Right lobe of liver (tissue), 6 donors: ENCODE measurements around the gene SIMC1. TPM values are rescaled to one million over a fixed set of nuclear protein-coding genes. Genes with fewer than 3 reads are reported as not detected.
"Not testable (repeated sequence)": the region's sequence is repeated elsewhere in the genome, so short reads cannot be mapped to it uniquely, and the experiment has no call there.

ENCODE experiments used
- ATAC-seq, 4 donors: fragments of 200-7000 bp; cut with Tn5 transposase; one replicate each; pipeline ENCODE4 v1.9.1; 2020; ENCODE audit warnings: mild to moderate bottlenecking in 4 of 4, moderate library complexity in 4 of 4
- DNase-seq, 3 donors: peaks; one replicate each; pipeline ENCODE4 v3.0.0-alpha.2; 2020
- H3K27ac ChIP-seq, 3 donors: fragments of 200-600 bp; one replicate each; pipeline ENCODE4 v1.8.0; 2022
- H3K27me3 ChIP-seq, 2 donors: fragments of 200-600 bp; one replicate each; pipeline ENCODE4 v1.8.0; 2022
- H3K36me3 ChIP-seq, 4 donors: fragments of 200-600 bp; sonication (generic) in 1 of 4; one replicate each; pipeline versions ENCODE4 v1.5.1 to v1.8.0; 2017 to 2022; ENCODE audit warnings: control low read depth in 1 of 4
- H3K4me1 ChIP-seq, 4 donors: fragments of 200-600 bp; sonication (generic) in 1 of 4; one replicate each; pipeline versions ENCODE4 v1.5.1 to v1.8.0; 2017 to 2022; ENCODE audit warnings: control low read depth in 1 of 4
- H3K4me3 ChIP-seq, 3 donors: fragments of 200-600 bp; one replicate each; pipeline ENCODE4 v1.8.0; 2022
- H3K9me3 ChIP-seq, 4 donors: fragments of 200-600 bp; sonication (generic) in 1 of 4; one replicate each; pipeline versions ENCODE4 v1.5.1 to v1.8.0; 2017 to 2022; ENCODE audit warnings: control low read depth in 1 of 4
- CTCF ChIP-seq, 4 donors: fragments of 200-600 bp in 3 of 4; fragments of 450-650 bp in 1 of 4; IDR thresholded peaks; one replicate each; pipeline versions ENCODE4 v1.5.1 to v1.8.0; 2016 to 2022; ENCODE audit warnings: antibody characterized with exemption in 4 of 4, mild to moderate bottlenecking in 2 of 4
- POLR2A ChIP-seq: fragments of 450-650 bp; IDR thresholded peaks from one replicate; pipeline ENCODE4 v1.6.1; 2017; ENCODE audit warnings: antibody characterized with exemption, mild to moderate bottlenecking
- WGBS: methylation state at CpG from one replicate; pipeline ENCODE4 v1.1.6; 2018; ENCODE audit warnings: low coverage, low lambda C conversion rate; ENCODE audit not compliant: insufficient coverage; ENCODE audit errors: missing lambda C conversion rate; 5-methylcytosine and 5-hydroxymethylcytosine counted together
- intact Hi-C, 2 donors: fragments of 100-400 bp; cut with DNase I; formaldehyde crosslinking; loops; one replicate each; pipeline versions ENCODE4 v1.11.2 to v1.14.1; 2022
- total RNA-seq, 6 experiments: library from RNA; depleted of rRNA in 2 of 6; stranded (reverse); fragments of >200 nt in 2 of 6; fragmentation: NEBNext Ultra II Directional in 3 of 6; extraction: Animal tissue kit (Norgen Biotek cat#: 25700) in 3 of 6; gene quantifications; one replicate each; pipeline versions ENCODE4 v1.1.0 to v1.2.4, GENCODE V29; 2016 to 2023
- donor health status: DM: no; HTN: yes; CAD: no.
- donor health status: DM: no; HTN: no; CAD: no.
- donor health status: DM: no; HTN: no; CAD: no.
- donor health status: DM: no; HTN: yes; CAD: no.
- donor health status: DM: no; HTN: yes; CAD: no.

The SIMC1 gene
- total RNA-seq, 6 experiments from 2014 or later, result 7.0 to 21.7 (median 11.2) TPM

DNA sequence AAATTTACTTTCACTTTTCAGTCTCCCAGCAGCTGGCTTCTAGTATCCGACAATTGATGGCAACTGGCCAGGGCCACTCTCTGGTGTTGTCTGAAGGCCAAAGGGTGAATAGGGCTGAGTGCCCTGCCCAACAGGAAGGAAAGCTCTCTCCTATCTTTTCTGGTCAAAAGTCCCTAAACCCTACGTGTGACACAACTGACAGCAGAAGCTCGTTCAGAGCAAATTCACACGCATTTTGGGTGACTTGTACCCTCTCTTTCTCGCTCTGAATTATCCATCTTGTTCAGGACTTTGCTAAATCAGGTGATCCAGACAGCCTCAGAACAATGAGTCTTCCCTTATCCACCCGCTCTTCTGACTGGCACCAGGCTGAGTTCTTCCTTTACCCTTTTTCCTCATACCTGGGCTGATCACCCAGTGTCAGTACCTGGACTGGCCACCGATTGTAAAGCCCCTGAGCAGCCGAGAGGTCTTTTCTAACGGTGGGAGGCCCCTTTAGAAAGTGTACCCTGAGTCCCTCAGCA lies 21.8 kb upstream of the SIMC1 start:
- H3K36me3 ChIP-seq, intact Hi-C loops, H3K4me3 ChIP-seq, H3K4me1 ChIP-seq, H3K27me3 ChIP-seq, H3K9me3 ChIP-seq: not testable (repeated sequence)
- H3K27ac ChIP-seq, result peak overlapping the region in 2 of 3 donors; percentile 39 to 70
- 19% methylated on average over 6 of the region's 9 CpGs for WGBS
- peak; percentile 37 for TF ChIP-seq POLR2A
- DNase-seq (peak; percentile 91 to 94 (median 93)), ATAC-seq (peak; percentile 97 to 99 (median 98))

DNA sequence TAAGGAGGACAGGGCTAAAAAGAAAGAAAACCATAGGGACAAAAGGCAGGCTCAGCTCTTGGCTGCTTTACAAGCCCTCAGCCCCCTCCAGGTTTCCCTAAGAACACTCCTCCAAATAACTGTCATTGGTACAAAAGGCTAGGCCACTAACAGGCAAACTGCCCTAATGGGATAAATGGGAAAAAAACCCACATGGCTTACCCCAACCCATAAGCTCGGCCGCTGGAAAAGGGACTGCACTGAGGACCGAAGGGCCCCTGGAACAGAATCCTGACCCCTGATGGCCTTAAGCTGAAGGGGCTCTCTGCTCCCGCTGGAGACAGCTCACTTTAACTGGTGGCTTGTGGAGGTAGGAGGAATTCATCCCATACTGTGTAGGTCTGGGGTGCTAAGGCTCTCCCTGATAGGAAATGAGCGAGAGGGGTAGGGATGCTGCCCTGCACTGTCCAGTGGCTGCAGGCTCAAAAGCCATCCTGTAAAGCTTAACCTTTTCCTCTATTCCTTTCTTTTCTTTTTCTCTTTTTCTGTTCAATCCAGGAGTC lies 21.0 kb upstream of the SIMC1 start:
- ATAC-seq, H3K4me3 ChIP-seq, H3K27ac ChIP-seq, intact Hi-C loops, H3K9me3 ChIP-seq, H3K27me3 ChIP-seq, H3K4me1 ChIP-seq, DNase-seq, H3K36me3 ChIP-seq: not testable (repeated sequence)
- 100% methylated on average over 2 of the region's 5 CpGs for WGBS

- not testable (repeated sequence) for DNase-seq, ATAC-seq
Measured at GRCh38 chr5:176217764-176218163, 20.5 kb upstream of the SIMC1 start.

GRCh38 chr5:176222006-176222405 lies 16.2 kb upstream of the SIMC1 start:
- H3K27me3 ChIP-seq, DNase-seq, H3K9me3 ChIP-seq, H3K4me1 ChIP-seq, ATAC-seq, H3K36me3 ChIP-seq, intact Hi-C loops, H3K27ac ChIP-seq, H3K4me3 ChIP-seq: not testable (repeated sequence)
- no CpG with 5 or more reads among the region's 38 CpGs for WGBS

More at GRCh38 chr5:176217764-176218163, 20.5 kb upstream of the SIMC1 start:
- 49% methylated on average over 2 of the region's 2 CpGs for WGBS
- H3K4me3 ChIP-seq, H3K27me3 ChIP-seq, H3K27ac ChIP-seq, intact Hi-C loops, H3K36me3 ChIP-seq, H3K9me3 ChIP-seq, H3K4me1 ChIP-seq: not testable (repeated sequence)

DNA sequence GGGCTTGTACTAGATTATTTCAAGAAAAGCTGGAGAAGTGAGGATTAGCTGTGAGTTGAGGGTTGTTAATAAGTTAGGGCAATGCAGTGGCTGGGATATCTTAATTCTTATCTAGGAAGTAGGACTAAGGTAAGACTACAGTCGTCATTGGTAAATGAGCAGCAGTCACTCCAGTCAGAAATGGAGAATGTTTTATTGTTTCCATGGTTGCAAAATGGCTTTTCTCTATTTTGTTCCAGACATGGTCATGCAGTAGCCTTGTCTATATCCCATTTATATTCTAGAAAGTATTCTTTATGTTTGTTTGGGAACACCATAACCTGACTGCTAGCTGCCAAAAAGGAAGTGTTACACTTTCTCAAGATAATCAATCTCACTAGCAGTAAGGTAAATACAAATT lies 9.9 kb upstream of the SIMC1 start:
- DNase-seq, H3K9me3 ChIP-seq, H3K27me3 ChIP-seq, H3K27ac ChIP-seq, H3K36me3 ChIP-seq, ATAC-seq, H3K4me3 ChIP-seq, H3K4me1 ChIP-seq, intact Hi-C loops: not testable (repeated sequence)
- WGBS, result 43% methylated on average over 1 of the region's 1 CpG

- H3K9me3 ChIP-seq, H3K4me3 ChIP-seq, DNase-seq, H3K27me3 ChIP-seq, H3K27ac ChIP-seq, ATAC-seq, H3K4me1 ChIP-seq, H3K36me3 ChIP-seq, intact Hi-C loops: not testable (repeated sequence)
- 79% methylated on average over 4 of the region's 5 CpGs for WGBS
Measured at GRCh38 chr5:176233253-176233652, 5.0 kb upstream of the SIMC1 start.

- 0% methylated on average over 1 of the region's 1 CpG for WGBS
- intact Hi-C loops, DNase-seq, H3K4me3 ChIP-seq, H3K36me3 ChIP-seq, H3K27ac ChIP-seq, H3K9me3 ChIP-seq, H3K27me3 ChIP-seq, H3K4me1 ChIP-seq: not testable (repeated sequence)
- TF ChIP-seq CTCF (IDR thresholded peaks at IDR 0.05), result peak; percentile 32 to 46 (median 44)
- ATAC-seq, result peak; percentile 66 to 80 (median 76)
Measured at GRCh38 chr5:176235155-176235554, 3.1 kb upstream of the SIMC1 start.

GRCh38 chr5:176238645-176239283 lies 540 bp downstream of the SIMC1 start:
- intact Hi-C loops, H3K27me3 ChIP-seq, DNase-seq, H3K4me1 ChIP-seq, H3K27ac ChIP-seq, H3K36me3 ChIP-seq, H3K9me3 ChIP-seq: not testable (repeated sequence)
- no CpG with 5 or more reads among the region's 59 CpGs for WGBS
- peak; percentile 45 to 65 (median 62) for ATAC-seq
- peak overlapping the region; percentile 43 to 58 (median 52) for H3K4me3 ChIP-seq

- H3K36me3 ChIP-seq, ATAC-seq, H3K27ac ChIP-seq, intact Hi-C loops, H3K4me1 ChIP-seq, H3K4me3 ChIP-seq, H3K9me3 ChIP-seq, H3K27me3 ChIP-seq, DNase-seq: not testable (repeated sequence)
- WGBS, result no CpG with 5 or more reads among the region's 10 CpGs
Measured at GRCh38 chr5:176239304-176239703, 1.1 kb downstream of the SIMC1 start.

DNA sequence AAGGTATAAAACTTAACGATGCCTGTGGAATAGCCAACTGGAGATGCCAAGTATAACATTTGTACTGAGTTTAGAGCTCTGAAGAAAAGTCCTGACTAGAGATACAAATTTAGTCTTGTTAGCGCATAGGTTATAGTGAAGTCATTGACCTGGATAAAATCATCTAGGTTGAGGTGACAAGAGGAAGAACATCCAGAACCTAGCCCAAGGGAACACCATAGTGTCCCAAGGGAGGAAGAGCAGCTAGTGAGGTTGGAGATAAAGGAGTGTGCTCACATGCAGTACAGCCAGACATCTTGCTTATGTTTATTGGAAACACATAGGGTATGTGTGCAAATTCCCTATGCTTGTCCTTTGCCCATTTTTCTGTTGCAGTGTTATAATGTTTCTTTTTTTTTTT lies 6.1 kb downstream of the SIMC1 start:
- WGBS, result 100% methylated on average over 1 of the region's 2 CpGs
- H3K4me3 ChIP-seq, DNase-seq, intact Hi-C loops, H3K36me3 ChIP-seq, H3K9me3 ChIP-seq, H3K27ac ChIP-seq, H3K4me1 ChIP-seq, H3K27me3 ChIP-seq: not testable (repeated sequence)
- peak in 1 of 4 donors; percentile 30 for ATAC-seq
